GM19395 (cell line): ENCODE data around the gene MGME1.
"Not testable (repeated sequence)": the region's sequence is repeated elsewhere in the genome, so short reads cannot be mapped to it uniquely, and the experiment has no call there.

Experiments used
- ATAC-seq: cut with Tn5 transposase; IDR thresholded peaks from one replicate; pipeline ENCODE4 v1.9.1; 2021; ENCODE audit warnings: mild to moderate bottlenecking, moderate library complexity; ENCODE audit not compliant: unreplicated experiment

Gene MGME1

DNA sequence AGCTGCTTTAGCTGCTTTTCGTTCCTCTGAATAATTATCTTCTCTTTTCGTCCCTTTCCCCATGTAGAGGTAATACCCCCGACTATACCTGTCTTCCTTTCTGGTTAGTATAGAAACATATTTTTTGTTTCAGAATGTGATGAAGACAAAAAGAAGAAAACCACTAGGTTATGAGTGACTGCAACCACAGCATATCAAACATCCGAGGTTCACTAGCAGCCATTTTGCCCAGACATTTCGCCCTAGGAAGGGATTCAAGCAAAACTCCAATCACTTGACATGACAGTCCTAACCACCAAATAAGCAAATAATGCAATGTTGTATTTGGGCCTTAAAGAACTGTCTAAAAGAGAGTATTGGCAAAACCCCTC lies 9.6 kb upstream of the MGME1 start:
- ATAC-seq = no peak

GRCh38 chr20:17960400-17960885 lies 8.4 kb upstream of the MGME1 start:
- ATAC-seq = not testable (repeated sequence)

DNA sequence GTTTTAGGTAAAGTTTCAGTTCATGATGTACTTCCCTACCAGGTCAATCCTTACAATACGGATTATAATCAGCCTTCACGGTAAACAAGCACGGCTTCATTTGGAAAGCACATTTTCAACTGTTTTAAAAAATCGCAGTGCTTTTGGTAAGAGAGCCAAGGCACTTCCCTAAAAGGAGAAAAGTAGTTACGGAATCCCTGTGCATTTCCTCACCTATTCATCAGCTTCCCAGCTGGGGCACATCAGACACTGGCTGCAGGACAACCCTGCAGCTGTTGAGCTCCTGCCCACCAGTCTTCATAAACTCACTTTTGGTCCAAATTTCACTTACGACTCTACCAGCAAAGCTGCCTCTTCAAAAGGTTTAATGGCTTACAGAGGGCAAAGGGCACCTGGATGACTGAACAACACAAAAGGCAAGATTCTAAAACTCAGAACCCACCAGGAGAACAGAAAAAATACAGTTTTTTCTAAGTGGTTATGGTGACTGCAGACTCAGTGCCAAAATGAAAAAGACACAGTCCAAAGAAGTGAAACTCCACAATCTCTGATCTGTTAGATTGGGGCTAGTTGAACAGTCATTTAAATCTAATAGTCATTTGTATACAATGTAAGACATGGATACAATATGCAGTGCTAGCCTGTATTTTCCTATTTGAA lies 7.8 kb upstream of the MGME1 start:
- ATAC-seq = no peak

- no peak for ATAC-seq
Observed at GRCh38 chr20:17961587-17961940, 7.3 kb upstream of the MGME1 start.

DNA sequence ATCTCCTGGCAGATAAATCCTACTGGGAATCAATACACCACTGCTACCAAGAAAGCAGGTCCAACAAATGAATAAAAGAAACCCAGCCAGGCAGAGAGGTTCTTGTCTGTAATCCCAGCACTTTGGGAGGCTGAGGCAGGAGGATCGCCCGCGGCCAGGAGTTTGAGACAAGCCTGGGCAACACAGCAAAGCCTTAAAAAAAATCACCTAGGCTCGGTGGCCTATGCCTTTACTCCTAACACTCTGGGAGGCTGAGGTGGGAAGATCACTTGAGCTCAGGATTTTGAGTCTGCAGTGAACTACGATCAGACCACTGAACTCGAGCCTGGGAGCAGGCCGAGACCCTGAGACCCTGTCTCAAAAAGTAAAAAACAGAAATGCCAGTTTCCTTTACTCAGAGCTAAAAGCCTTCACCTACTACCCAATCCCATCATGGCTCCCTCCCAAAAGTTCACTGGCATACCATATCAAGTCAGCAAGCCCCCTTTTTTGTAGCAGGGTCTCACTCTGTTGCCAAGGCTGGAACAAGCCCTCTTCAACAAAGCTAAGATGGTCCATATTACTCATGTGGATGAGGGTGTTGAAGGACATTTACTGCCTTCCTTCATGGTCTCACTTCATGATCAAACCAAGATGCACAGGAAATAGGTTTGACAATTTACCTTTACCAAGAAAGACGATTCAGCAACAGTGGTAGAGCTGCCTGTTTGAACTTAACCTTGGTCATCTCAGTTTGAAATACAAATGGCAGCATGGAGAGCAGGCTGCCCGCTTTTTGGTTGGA lies 5.5 kb upstream of the MGME1 start:
- no peak for ATAC-seq

- ATAC-seq = no peak
Observed at GRCh38 chr20:17964073-17964472, 4.7 kb upstream of the MGME1 start.

GRCh38 chr20:17964632-17965031 lies 4.2 kb upstream of the MGME1 start:
- ATAC-seq = no peak

DNA sequence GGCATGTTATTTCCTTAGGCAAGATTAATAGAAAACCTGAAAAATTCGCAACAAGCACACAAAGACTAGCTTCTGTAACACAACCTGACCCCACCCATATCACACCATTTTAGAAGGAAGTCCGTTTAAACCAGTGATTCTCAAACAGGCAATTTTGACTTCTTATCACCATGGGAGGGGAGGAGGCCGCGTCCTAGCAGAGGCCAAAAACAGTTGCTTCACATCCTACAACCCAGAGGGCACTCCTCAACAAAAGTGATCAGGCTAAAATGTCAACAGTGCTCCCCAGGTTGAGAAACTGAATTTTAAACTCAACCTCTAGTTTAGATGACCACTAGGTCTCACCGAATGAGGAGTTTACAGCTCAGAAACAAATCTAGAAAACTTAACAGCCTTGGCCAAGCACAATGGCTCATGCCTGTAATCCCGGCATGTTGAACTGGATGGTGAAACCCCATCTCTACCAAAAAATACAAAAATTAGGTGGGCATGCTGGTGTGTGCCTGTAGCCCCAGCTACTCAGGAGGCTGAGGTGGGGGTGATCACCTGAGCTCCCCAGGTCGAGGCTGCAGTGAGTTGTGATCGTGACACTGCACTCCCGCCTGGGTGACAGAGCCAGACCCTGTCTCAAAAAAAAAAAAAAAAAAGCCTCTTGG lies 3.6 kb upstream of the MGME1 start:
- no peak for ATAC-seq

DNA sequence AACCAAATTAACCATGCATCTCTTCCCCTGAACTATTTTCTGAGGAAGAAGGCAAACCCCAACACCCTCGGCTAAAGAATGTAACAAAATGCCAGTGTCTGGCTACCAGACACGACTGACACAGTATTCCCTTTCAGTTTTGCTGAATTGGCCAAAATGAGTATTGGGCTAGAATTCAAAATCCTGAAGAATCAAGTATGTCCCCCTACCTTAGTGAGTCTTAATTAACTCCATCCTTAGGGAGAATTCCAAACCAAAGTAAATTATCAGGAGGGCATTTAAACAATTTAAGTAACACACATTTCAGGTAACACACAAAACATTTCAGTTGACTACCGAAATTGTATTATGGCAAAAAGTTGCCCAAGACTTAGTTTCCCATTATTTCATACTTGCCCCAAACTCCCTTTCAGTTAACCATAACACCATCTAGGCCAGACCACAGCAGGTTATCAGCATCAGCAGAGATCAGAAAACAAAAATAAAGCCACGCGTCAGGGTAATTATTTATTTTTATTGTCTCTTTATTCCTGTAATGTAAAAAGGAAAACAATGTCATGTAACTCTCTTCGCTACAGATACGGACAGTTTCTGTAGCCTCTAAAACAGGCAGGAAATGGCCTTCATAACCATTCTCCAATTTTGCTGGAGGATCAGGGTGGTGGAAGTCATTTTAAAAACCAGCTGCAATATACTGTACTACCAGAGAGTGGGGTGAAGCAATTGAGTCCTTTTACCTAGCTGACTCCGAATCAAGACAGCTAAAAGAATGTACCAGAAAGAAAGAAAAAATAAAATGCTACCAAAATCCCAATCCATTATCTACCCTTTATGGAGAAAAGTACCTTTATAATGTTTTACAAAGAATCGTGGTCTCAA lies 2.1 kb upstream of the MGME1 start:
- ATAC-seq = no peak

DNA sequence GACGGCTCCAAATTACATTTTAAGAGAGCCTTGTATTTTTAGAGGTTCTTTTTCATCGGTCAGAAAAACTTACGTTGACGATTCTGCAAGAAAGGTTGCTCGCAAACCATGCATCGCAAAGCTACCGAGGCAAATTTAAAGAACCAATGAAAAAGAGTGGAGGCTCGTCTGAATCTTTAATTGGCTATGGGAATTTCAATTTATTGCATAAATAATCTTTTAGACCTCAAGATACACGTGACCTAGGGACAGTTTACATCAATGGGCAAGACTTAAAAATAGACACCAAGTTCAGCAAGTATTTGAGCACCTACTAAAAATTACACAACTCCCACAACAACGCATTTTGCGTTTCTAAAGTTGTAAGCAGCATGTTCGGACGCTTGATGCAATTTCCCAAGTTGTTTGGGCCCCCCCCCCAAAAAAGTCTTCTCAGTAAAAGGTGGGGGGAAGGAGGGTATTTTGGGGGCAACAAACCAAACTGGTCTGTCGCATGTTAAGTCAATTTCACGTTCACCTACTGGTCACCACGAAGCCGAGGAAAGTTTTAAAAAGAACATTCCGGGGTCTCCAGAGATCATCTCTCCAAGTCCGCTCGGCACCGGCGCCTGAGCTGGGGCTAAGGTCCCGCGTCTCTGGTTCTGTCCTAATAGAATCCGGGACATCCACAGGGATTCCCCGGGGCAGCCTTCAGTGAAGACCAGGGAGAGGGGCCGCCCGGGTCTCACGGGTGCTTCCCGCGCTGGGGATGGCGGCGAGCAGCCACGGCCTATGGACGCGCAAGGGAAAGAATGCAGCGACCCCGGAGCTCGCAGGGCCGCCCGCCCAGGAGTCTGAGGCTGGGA lies 1.1 kb upstream of the MGME1 start:
- peak; percentile 0 for ATAC-seq

DNA sequence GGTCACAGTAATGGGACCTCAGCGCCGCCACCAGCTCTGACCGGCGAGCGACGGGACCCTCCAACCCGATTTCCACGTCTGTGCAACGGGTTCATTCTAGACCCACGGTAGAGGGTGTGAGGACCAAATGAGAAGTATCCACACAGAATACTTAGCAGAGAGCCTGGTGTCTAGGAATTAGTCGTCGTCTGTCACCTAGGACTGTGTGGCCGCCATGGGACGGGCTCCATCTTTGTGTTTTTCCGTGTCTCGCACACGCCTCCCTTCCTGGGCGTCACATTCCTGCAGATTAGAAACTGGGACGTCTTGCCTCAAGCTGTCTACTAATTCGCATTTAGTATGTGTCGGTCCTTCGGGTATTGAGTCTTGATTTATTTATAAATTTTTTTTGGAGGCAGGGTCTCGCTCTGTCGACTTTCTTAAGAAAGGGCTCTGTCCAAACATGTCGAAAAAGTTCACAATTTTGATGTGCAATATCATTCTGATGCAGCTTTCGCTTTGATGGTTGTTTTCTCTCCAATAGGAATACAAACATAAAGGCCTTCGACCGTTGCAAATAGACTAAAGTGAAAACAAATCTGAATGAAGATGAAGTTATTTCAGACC lies 563 bp downstream of the MGME1 start:
- ATAC-seq = peak; percentile 8

GRCh38 chr20:17969884-17970409 lies 1.1 kb downstream of the MGME1 start:
- no peak for ATAC-seq

GRCh38 chr20:17971300-17972013 lies 2.6 kb downstream of the MGME1 start:
- no peak for ATAC-seq

DNA sequence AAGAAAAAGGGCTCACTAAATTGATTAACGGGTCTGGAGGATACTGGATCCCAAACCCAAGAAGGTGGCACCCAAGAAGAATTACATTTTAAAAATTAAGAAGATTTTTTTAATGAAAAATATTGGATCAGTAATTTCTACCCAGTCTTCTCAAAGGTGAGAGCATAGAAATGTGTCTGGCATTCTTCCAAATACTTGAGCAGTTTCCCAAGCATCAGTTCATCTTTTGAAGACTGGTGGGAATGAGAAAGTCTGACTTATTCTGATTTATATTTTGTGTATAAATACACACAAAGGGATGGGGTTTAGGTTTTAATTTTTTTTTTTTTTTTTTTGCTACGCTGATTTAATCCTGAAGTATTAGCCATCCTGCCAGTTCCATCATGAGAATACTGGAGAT lies 3.3 kb downstream of the MGME1 start:
- no peak for ATAC-seq

DNA sequence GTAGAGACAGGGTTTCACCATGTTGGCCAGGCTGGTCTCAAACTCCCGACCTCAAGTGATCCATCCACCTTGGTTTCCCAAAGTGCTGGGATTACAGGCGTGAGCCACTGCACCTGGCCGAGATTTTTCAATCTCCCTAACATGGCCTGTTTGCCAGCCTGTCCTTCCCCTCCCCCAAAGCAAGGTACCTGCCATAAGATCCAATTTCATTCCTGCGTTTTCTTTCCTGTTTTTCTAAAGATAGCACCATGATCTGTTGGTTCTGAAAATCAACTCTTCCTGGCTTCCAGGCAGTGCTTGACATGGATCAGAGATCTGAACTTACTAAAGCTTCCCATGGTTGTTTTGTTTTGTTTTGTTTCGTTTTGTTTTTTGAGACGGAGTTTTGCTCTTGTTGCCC lies 7.5 kb downstream of the MGME1 start:
- no peak for ATAC-seq

- no peak for ATAC-seq
Observed at GRCh38 chr20:17985388-17986018, 16.7 kb downstream of the MGME1 start.

- no peak for ATAC-seq
Observed at GRCh38 chr20:17987988-17988387, 19.2 kb downstream of the MGME1 start.

DNA sequence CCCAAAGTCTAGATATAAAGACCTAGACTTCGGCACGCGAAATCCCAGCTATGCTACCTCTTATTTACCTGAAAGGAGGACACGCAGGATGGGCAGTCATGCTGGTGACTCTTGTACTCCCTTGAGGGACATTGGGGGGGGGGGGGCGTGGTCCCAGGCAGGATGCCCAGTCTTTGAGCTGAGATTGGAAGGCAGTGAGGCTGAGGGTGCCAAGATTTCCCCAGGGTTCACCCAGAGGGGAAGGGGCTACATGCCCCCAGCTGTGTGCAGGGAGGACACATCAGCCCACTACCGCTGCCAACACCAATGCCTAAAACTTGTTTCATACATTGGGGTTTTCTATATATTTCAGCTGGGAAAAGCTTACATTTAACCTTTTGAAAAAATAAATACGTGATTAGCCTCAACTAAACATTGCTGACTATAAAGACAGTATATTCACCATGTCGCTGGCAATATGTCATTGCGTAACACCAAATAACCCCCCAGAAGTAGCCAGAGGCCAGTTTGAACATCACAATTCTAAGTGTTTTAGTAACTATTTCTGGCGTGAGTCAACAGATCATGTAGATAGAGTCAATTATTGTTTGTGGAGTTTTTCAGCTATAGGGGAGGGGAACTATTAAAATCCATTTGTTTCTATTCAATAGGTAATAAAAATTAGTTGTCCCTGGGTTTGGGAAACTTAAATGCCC lies 21.6 kb downstream of the MGME1 start:
- no peak for ATAC-seq
